GM12872 (cell line): ENCODE results near the gene GOLGA6A.

Source experiments
- CTCF ChIP-seq: IDR thresholded peaks from 3 replicates; pipeline ENCODE4 v1.5.1; 2011; ENCODE audit warnings: low read depth, mild to moderate bottlenecking, low read length, moderate library complexity; ENCODE audit not compliant: insufficient read depth

Gene GOLGA6A

GRCh38 chr15:74065684-74066411, 16.5 kb downstream of the GOLGA6A start:
- peak; percentile 29; the same call in 1 of the 3 replicates for TF ChIP-seq CTCF

- no peak for TF ChIP-seq CTCF
Measured at GRCh38 chr15:74062671-74063070, 19.7 kb downstream of the GOLGA6A start.

- TF ChIP-seq CTCF = no peak
Measured at GRCh38 chr15:74062236-74062635, 20.1 kb downstream of the GOLGA6A start.

GRCh38 chr15:74060251-74060650, 22.1 kb downstream of the GOLGA6A start:
- no peak for TF ChIP-seq CTCF

GRCh38 chr15:74055804-74056203, 26.5 kb downstream of the GOLGA6A start:
- no peak for TF ChIP-seq CTCF

- peak; percentile 76 for TF ChIP-seq CTCF
Measured at GRCh38 chr15:74053941-74054529, 28.3 kb downstream of the GOLGA6A start.

- TF ChIP-seq CTCF = no peak
Measured at GRCh38 chr15:74053517-74053916, 28.8 kb downstream of the GOLGA6A start.
